Activated CD8-positive, alpha-beta memory T cell treated with anti-CD3 and anti-CD28 coated beads for 4 hours (primary cell): Measurements from ENCODE around the gene LINGO3.

Experiments
- DNase-seq, 2 donors: peaks; one replicate each; pipeline ENCODE4 v3.0.0-alpha.2; 2020; ENCODE audit warnings: low read depth in 2 of 2

The LINGO3 gene

GRCh38 chr19:2266183-2266993, 41.6 kb downstream of the LINGO3 start:
- no peak for DNase-seq

- no peak for DNase-seq
Observed at GRCh38 chr19:2261438-2262172, 46.3 kb downstream of the LINGO3 start.

- DNase-seq, result no peak
Observed at GRCh38 chr19:2260341-2260805, 47.6 kb downstream of the LINGO3 start.

- DNase-seq, result no peak
Observed at GRCh38 chr19:2259336-2259735, 48.6 kb downstream of the LINGO3 start.
